Naive thymus-derived CD4-positive, alpha-beta T cell (primary cell): ENCODE measurements around the gene SLC51B. TPM values are rescaled to one million over a fixed set of nuclear protein-coding genes. Genes with fewer than 3 reads are reported as not detected.
A peak's percentile ranks its signal among the peaks of the same experiment; 100 is the strongest.

Source experiments
- ATAC-seq: fragments of 150-1000 bp; cut with Tn5 transposase; 2 replicates; pipeline ENCODE4 v1.10.0; 2021; ENCODE audit warnings: mild to moderate bottlenecking, moderate library complexity
- CTCF ChIA-PET: fragments of 350-600 bp; sonication (Branson Sonifier 250); formaldehyde crosslinking; loops from one replicate; lab custom pipeline; 2021; ENCODE audit warnings: antibody characterized with exemption; lab: Charles Lee
- POLR2A ChIA-PET: fragments of 350-600 bp; sonication (Branson Sonifier 250); formaldehyde crosslinking; loops from one replicate; lab custom pipeline; 2021; ENCODE audit warnings: antibody characterized with exemption, inconsistent platforms; lab: Charles Lee
- DNase-seq, 9 donors: peaks; one replicate each; pipeline versions ENCODE4 v3.0.0 to v3.0.0-alpha.2; 2020 to 2022; ENCODE audit warnings: mixed read lengths in 1 of 9
- H3K27ac ChIP-seq: one replicate; pipeline ENCODE4 v1.7.0; 2013; ENCODE audit warnings: mild to moderate bottlenecking, low read depth, low read length, moderate library complexity
- H3K27me3 ChIP-seq, 2 donors: one replicate each; pipeline ENCODE4 v1.7.0; 2013; ENCODE audit warnings: low read length in 2 of 2, mild to moderate bottlenecking in 2 of 2, moderate library complexity in 2 of 2; ENCODE audit not compliant: control insufficient read depth in 2 of 2, insufficient read depth in 2 of 2
- H3K36me3 ChIP-seq, 3 experiments: 1 replicate in 2 of 3; 2 replicates in 1 of 3; pipeline ENCODE4 v1.7.0; 2013; ENCODE audit warnings: low read length in 3 of 3, mild to moderate bottlenecking in 3 of 3, moderate library complexity in 1 of 3; ENCODE audit not compliant: insufficient read depth in 3 of 3, control insufficient read depth in 2 of 3
- H3K4me1 ChIP-seq, 2 donors: one replicate each; pipeline ENCODE4 v1.7.0; 2013; ENCODE audit warnings: low read length in 2 of 2, mild to moderate bottlenecking in 2 of 2, moderate library complexity in 1 of 2; ENCODE audit not compliant: control insufficient read depth in 2 of 2, insufficient read depth in 2 of 2
- H3K4me3 ChIP-seq: 2 replicates; pipeline ENCODE4 v1.7.0; 2013; ENCODE audit warnings: mild to moderate bottlenecking, low read length
- H3K9me3 ChIP-seq, 3 experiments: 1 replicate in 2 of 3; 2 replicates in 1 of 3; pipeline ENCODE4 v1.7.0; 2013; ENCODE audit warnings: low read length in 3 of 3; ENCODE audit not compliant: control insufficient read depth in 2 of 3
- H3K27ac Mint-ChIP-seq, 9 donors: one replicate each; pipeline ENCODE4 v1.8.0; 2020 to 2022; ENCODE audit warnings: mixed read lengths in 9 of 9, mild to moderate bottlenecking in 8 of 9, moderate library complexity in 5 of 9, inconsistent platforms in 2 of 9
- H3K27me3 Mint-ChIP-seq, 5 donors: one replicate each; pipeline ENCODE4 v1.8.0; 2021 to 2022; ENCODE audit warnings: mixed read lengths in 5 of 5, mild to moderate bottlenecking in 1 of 5
- H3K36me3 Mint-ChIP-seq, 5 donors: one replicate each; pipeline ENCODE4 v1.8.0; 2020 to 2022; ENCODE audit warnings: mixed read lengths in 5 of 5, mild to moderate bottlenecking in 3 of 5, inconsistent platforms in 1 of 5
- H3K4me1 Mint-ChIP-seq, 7 donors: one replicate each; pipeline ENCODE4 v1.8.0; 2020 to 2022; ENCODE audit warnings: mixed read lengths in 7 of 7, mild to moderate bottlenecking in 3 of 7, inconsistent platforms in 1 of 7
- H3K4me3 Mint-ChIP-seq, 10 donors: one replicate each; pipeline ENCODE4 v1.8.0; 2020 to 2022; ENCODE audit warnings: mild to moderate bottlenecking in 10 of 10, mixed read lengths in 10 of 10, moderate library complexity in 6 of 10, inconsistent platforms in 2 of 10
- H3K9me3 Mint-ChIP-seq, 11 donors: one replicate each; pipeline ENCODE4 v1.8.0; 2020 to 2022; ENCODE audit warnings: mixed read lengths in 11 of 11, mild to moderate bottlenecking in 4 of 11, inconsistent platforms in 1 of 11, moderate library complexity in 1 of 11
- intact Hi-C, 2 donors: fragments of 100-400 bp; cut with micrococcal nuclease; formaldehyde crosslinking; loops; one replicate each; pipeline ENCODE4 v1.15.1; 2023
- polyA plus RNA-seq, 2 donors: library from polyadenylated mRNA; unstranded; fragments of 300-500 nt; fragmentation: Illumina TruSeq; gene quantifications; one replicate each; pipeline ENCODE4 v1.2.3, GENCODE V29; 2021
- total RNA-seq, 6 experiments: library from RNA in 5 of 6; stranded (reverse) in 5 of 6; gene quantifications; 1 replicate in 5 of 6; 2 replicates in 1 of 6; pipeline ENCODE4 v1.2.3 and lab custom pipeline; 2021 to 2026

SLC51B gene
- total and polyA plus RNA-seq, 7 experiments from 2014 or later, result not detected

- no peaks in the 10 kb centered on the region for H3K27me3 ChIP-seq
- intact Hi-C loops, result loop anchor here (1.0 to 5.0 kb wide), 8 partner anchors 20 to 356 kb away; partner anchors contain the start of genes RNU5A-1 (in 2 of the 2), CLPX (in 1 of the 2), RNU5B-1 (in 1 of the 2) and SPG21 (in 1 of the 2)
- CTCF ChIA-PET, result no interaction called here
- Mint-ChIP-seq H3K36me3 (peaks cover 3 to 16% (median 7%) of the 10 kb centered on the region in 5 donors), H3K4me3 (peak within 1 kb of the TSS; percentile 83 to 98 (median 93)), H3K4me1 (peaks cover 15 to 43% (median 33%) of the 10 kb centered on the region in 7 donors), H3K27me3 (peaks cover 4 to 28% (median 11%) of the 10 kb centered on the region in 5 donors), H3K9me3 (no peaks in the 10 kb centered on the region), H3K27ac (peak within 1 kb of the TSS; percentile 21 to 95 (median 79))
- ATAC-seq, result peak; percentile 96
- H3K4me3 ChIP-seq, result peak within 1 kb of the TSS; percentile 90
- no peaks in the 10 kb centered on the region for H3K9me3 ChIP-seq
- H3K4me1 ChIP-seq, result peaks cover 9 to 10% of the 10 kb centered on the region in 2 donors
- peaks cover 0 to 25% (median 4%) of the 10 kb centered on the region in 3 experiments for H3K36me3 ChIP-seq
- POLR2A ChIA-PET, result no interaction called here
- H3K27ac ChIP-seq, result peak within 1 kb of the TSS; percentile 76
- peak; percentile 72 to 93 (median 87) for DNase-seq
These were observed 16.1 kb upstream of the SLC51B start, which contains the start of gene MTFMT for GRCh38 chr15:65028921-65029735. Gene MTFMT (minus strand): TSS chr15:65029639. CDS start chr15:65029613, 26 bp downstream.

GRCh38 chr15:65029736-65030208 lies 15.4 kb upstream of the SLC51B start:
- peak overlapping the region; percentile 76 for H3K27ac ChIP-seq
- peaks cover 0 to 19% (median under 1%) of the 10 kb centered on the region in 3 experiments for H3K36me3 ChIP-seq
- Mint-ChIP-seq H3K27me3 (peaks cover 4 to 28% (median 11%) of the 10 kb centered on the region in 5 donors), H3K36me3 (peaks cover 2 to 12% (median 2%) of the 10 kb centered on the region in 5 donors), H3K4me3 (peak overlapping the region; percentile 67 to 94 (median 84)), H3K27ac (peak overlapping the region in 5 of 9 donors; percentile 22 to 75 (median 54)), H3K4me1 (peaks cover 15 to 43% (median 33%) of the 10 kb centered on the region in 7 donors), H3K9me3 (no peaks in the 10 kb centered on the region)
- DNase-seq (no peak), ATAC-seq (no peak)
- ChIA-PET CTCF (no interaction called here), POLR2A (interaction anchor here (0.6 kb wide), 1 partner anchor 24 kb away, joined by 3 read pairs; no protein-coding TSS in a partner anchor)
- intact Hi-C loops, result loop anchor here (1.0 to 5.0 kb wide), 8 partner anchors 19 to 356 kb away; partner anchors contain the start of genes RNU5A-1 (in 2 of the 2), CLPX (in 1 of the 2), RNU5B-1 (in 1 of the 2) and SPG21 (in 1 of the 2)
- H3K27me3 ChIP-seq, result no peaks in the 10 kb centered on the region
- H3K4me3 ChIP-seq, result peak overlapping the region; percentile 90
- peaks cover 9 to 10% of the 10 kb centered on the region in 2 donors for H3K4me1 ChIP-seq
- H3K9me3 ChIP-seq, result no peaks in the 10 kb centered on the region

GRCh38 chr15:65032801-65033537 lies 12.2 kb upstream of the SLC51B start:
- no peak overlapping the region for H3K27ac Mint-ChIP-seq

GRCh38 chr15:65033659-65034269 lies 11.4 kb upstream of the SLC51B start:
- Mint-ChIP-seq H3K4me1 (peaks cover 6 to 26% (median 13%) of the 10 kb centered on the region in 7 donors), H3K27ac (no peak overlapping the region), H3K36me3 (no peaks in the 10 kb centered on the region), H3K9me3 (no peaks in the 10 kb centered on the region), H3K27me3 (peaks cover 4 to 34% (median 11%) of the 10 kb centered on the region in 5 donors), H3K4me3 (peak overlapping the region in 1 of 10 donors; percentile 23)
- intact Hi-C loops, result loop anchor here in 1 of 2 donors (1.0 kb wide), 4 partner anchors 45 to 352 kb away; partner anchors contain the start of gene CLPX
- Histone ChIP-seq H3K9me3 (no peaks in the 10 kb centered on the region), H3K4me3 (no peak overlapping the region), H3K27me3 (no peaks in the 10 kb centered on the region), H3K27ac (no peak overlapping the region), H3K36me3 (peaks cover 0 to 4% (median 0%) of the 10 kb centered on the region in 3 experiments), H3K4me1 (no peaks in the 10 kb centered on the region)
- DNase-seq (peak in 5 of 9 donors; percentile 31 to 52 (median 39)), ATAC-seq (peak; percentile 50)
- ChIA-PET POLR2A (interaction anchor here (0.6 to 1.5 kb wide), 3 partner anchors 264 to 1265 kb away, joined by 3 to 6 read pairs (median 5); partner anchors contain the start of gene RNU5B-1), CTCF (interaction anchor here (0.6 to 1.3 kb wide), 9 partner anchors 9 to 623 kb away, joined by 3 to 11 read pairs (median 4); partner anchors contain the start of gene KBTBD13)

More at GRCh38 chr15:65032801-65033537, 12.2 kb upstream of the SLC51B start:
- ChIA-PET CTCF (interaction anchor here (0.6 to 1.2 kb wide), 4 partner anchors 10 to 265 kb away, joined by 3 to 11 read pairs (median 5); no protein-coding TSS in a partner anchor), POLR2A (interaction anchor here (0.6 to 1.5 kb wide), 2 partner anchors 265 to 1264 kb away, joined by 3 to 6 read pairs; no protein-coding TSS in a partner anchor)
- Mint-ChIP-seq H3K36me3 (no peaks in the 10 kb centered on the region), H3K27me3 (peaks cover 4 to 34% (median 11%) of the 10 kb centered on the region in 5 donors), H3K4me1 (peaks cover 14 to 32% (median 20%) of the 10 kb centered on the region in 7 donors), H3K9me3 (no peaks in the 10 kb centered on the region), H3K4me3 (peak overlapping the region in 4 of 10 donors; percentile 3 to 38 (median 26))
- H3K9me3 ChIP-seq, result no peaks in the 10 kb centered on the region
- peaks cover 5 to 6% of the 10 kb centered on the region in 2 donors for H3K4me1 ChIP-seq
- H3K36me3 ChIP-seq, result peaks cover 0 to 4% (median 0%) of the 10 kb centered on the region in 3 experiments
- no peak overlapping the region for H3K27ac ChIP-seq
- no peak overlapping the region for H3K4me3 ChIP-seq
- peak; percentile 59 for ATAC-seq
- DNase-seq, result peak in 3 of 9 donors; percentile 20 to 29 (median 21)
- intact Hi-C loops, result loop anchor here in 1 of 2 donors (1.0 kb wide), 4 partner anchors 45 to 352 kb away; partner anchors contain the start of gene CLPX
- H3K27me3 ChIP-seq, result no peaks in the 10 kb centered on the region

GRCh38 chr15:65034719-65035118 lies 10.5 kb upstream of the SLC51B start:
- Mint-ChIP-seq H3K4me1 (peaks cover 6 to 25% (median 13%) of the 10 kb centered on the region in 7 donors), H3K4me3 (no peak overlapping the region), H3K36me3 (no peaks in the 10 kb centered on the region), H3K27ac (no peak overlapping the region), H3K9me3 (no peaks in the 10 kb centered on the region), H3K27me3 (peaks cover 4 to 34% (median 11%) of the 10 kb centered on the region in 5 donors)
- no peak for ATAC-seq
- H3K36me3 ChIP-seq, result no peaks in the 10 kb centered on the region
- DNase-seq, result no peak
- ChIA-PET POLR2A (interaction anchor here (0.5 to 1.5 kb wide), 2 partner anchors 14 to 263 kb away, joined by 3 to 6 read pairs; no protein-coding TSS in a partner anchor), CTCF (interaction anchor here (1.1 to 1.3 kb wide), 2 partner anchors 41 to 350 kb away, joined by 4 to 5 read pairs; partner anchors contain the start of gene KBTBD13)
- no peak overlapping the region for H3K27ac ChIP-seq
- no peaks in the 10 kb centered on the region for H3K27me3 ChIP-seq
- intact Hi-C loops, result no loop called here
- H3K9me3 ChIP-seq, result no peaks in the 10 kb centered on the region
- H3K4me1 ChIP-seq, result no peaks in the 10 kb centered on the region
- no peak overlapping the region for H3K4me3 ChIP-seq
